Measurements from ENCODE around the gene QSOX2. TPM values are rescaled to one million over a fixed set of nuclear protein-coding genes. Genes with fewer than 3 reads are reported as not detected.

QSOX2 gene
- total RNA-seq, 1 experiment from 2014 or later: 34.6 TPM

DNA sequence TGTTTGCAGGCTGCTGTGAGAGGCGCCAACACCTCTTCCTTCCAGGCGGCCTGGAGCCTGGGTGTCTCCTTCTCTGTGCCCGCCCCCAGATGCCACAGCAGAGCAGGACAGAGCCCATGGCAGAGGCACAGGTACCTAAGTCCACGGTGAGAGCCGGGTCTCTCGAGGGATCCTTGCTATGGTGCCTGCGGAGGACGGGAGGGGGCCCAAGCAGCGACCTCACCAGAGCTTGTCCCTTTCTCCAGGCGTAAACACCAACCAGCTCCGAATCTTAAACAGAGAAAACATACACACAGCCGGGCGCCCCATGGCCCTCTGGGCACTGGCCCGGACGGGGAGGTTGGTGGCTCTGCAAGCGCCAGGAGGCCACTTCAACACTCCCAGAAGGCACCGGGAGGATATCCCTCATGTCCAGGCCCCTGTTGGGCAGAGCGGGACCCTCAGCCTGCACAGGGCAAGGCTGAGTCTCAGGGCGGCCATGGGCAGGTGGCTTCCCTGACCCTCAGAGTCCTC, 46.5 kb upstream of the QSOX2 start:
- Histone ChIP-seq H3K27ac (ENCODE audit: low read depth, low read length) (no peak overlapping the region), H3K4me2 (ENCODE audit: low read length) (no peak overlapping the region), H3K36me3 (ENCODE audit: control insufficient read depth in 1 of 2, insufficient read depth in 2 of 2, low read length in 2 of 2) (no peaks in the 10 kb centered on the region), H3K4me3 (replicated peaks in 1 of 2; ENCODE audit: low read depth in 1 of 2, low read length in 2 of 2) (no peak overlapping the region), H2AFZ (ENCODE audit: low read depth, low read length, poor library complexity, severe bottlenecking) (no peak overlapping the region), H3K9ac (ENCODE audit: low read length) (no peak overlapping the region), H3K9me3 (ENCODE audit: control insufficient read depth in 1 of 2, insufficient read depth in 1 of 2, low read depth in 1 of 2, low read length in 2 of 2) (peaks cover 0 to 5% of the 10 kb centered on the region in 2 experiments; a peak in 1 of 4 replicates), H3K4me1 (ENCODE audit: control insufficient read depth in 1 of 2, insufficient read depth in 2 of 2, low read length in 2 of 2) (peaks cover 14 to 22% of the 10 kb centered on the region in 2 experiments; a peak in 3 of 4 replicates), H4K20me1 (ENCODE audit: insufficient read depth) (no peaks in the 10 kb centered on the region), H3K27me3 (ENCODE audit: insufficient read depth, low read length) (no peaks in the 10 kb centered on the region), H3K79me2 (ENCODE audit: insufficient read depth, low read length) (no peaks in the 10 kb centered on the region), H3K9me2 (ENCODE audit: insufficient read depth) (no peaks in the 10 kb centered on the region)
- no peak for ATAC-seq
- ChIA-PET RAD21 (ENCODE audit: low non-redundant PET in 1 of 2, low total read pairs in 2 of 2, uncharacterized antibody in 2 of 2, unreplicated experiment in 2 of 2) (no interaction called here), POLR2A (no interaction called here), CTCF (no interaction called here)
- DNase-seq (ENCODE audit: low read depth, low spot score): no peak
- intact Hi-C loops (cut with micrococcal nuclease): no loop called here
- BruUV-seq (replicated peaks): no TSS peak
- TF ChIP-seq CEBPB (IDR thresholded peaks at IDR 0.05; ENCODE audit: low read depth) (no peak), EZH2phosphoT487 (IDR thresholded peaks at IDR 0.05; ENCODE audit: borderline replicate concordance) (no peak), TCF7L2 (IDR thresholded peaks at IDR 0.05; ENCODE audit: borderline replicate concordance, extremely low read depth, insufficient read depth, insufficient read length) (no peak), SRF (IDR thresholded peaks at IDR 0.05; ENCODE audit: low read depth) (no peak), SIN3A (IDR thresholded peaks at IDR 0.05; ENCODE audit: low read depth) (no peak), EGR1 (IDR thresholded peaks at IDR 0.05; ENCODE audit: low read depth) (no peak), POLR2A (IDR thresholded peaks at IDR 0.05; ENCODE audit: borderline replicate concordance, extremely low read depth, insufficient read depth, insufficient read length) (no peak), SP1 (IDR thresholded peaks at IDR 0.05; ENCODE audit: low read depth) (no peak), POLR2AphosphoS5 (IDR thresholded peaks at IDR 0.05; ENCODE audit: low read depth, low read length) (no peak)
- TF ChIP-seq, protein P1, sequence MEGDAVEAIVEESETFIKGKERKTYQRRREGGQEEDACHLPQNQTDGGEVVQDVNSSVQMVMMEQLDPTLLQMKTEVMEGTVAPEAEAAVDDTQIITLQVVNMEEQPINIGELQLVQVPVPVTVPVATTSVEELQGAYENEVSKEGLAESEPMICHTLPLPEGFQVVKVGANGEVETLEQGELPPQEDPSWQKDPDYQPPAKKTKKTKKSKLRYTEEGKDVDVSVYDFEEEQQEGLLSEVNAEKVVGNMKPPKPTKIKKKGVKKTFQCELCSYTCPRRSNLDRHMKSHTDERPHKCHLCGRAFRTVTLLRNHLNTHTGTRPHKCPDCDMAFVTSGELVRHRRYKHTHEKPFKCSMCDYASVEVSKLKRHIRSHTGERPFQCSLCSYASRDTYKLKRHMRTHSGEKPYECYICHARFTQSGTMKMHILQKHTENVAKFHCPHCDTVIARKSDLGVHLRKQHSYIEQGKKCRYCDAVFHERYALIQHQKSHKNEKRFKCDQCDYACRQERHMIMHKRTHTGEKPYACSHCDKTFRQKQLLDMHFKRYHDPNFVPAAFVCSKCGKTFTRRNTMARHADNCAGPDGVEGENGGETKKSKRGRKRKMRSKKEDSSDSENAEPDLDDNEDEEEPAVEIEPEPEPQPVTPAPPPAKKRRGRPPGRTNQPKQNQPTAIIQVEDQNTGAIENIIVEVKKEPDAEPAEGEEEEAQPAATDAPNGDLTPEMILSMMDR (IDR thresholded peaks at IDR 0.05 in 2 of 3, conservative IDR thresholded peaks at IDR 0.05 in 1 of 3; ENCODE audit: borderline replicate concordance in 1 of 3, insufficient read depth in 1 of 3, low read depth in 2 of 3, low read length in 2 of 3): no peak
